Ascending aorta (tissue), 2 donors: ENCODE measurements around the gene ARID5B. TPM values are rescaled to one million over a fixed set of nuclear protein-coding genes. Genes with fewer than 3 reads are reported as not detected.

Experiments used
- DNase-seq, 2 donors: peaks; one replicate each; pipeline ENCODE4 v3.0.0-alpha.2; 2019; ENCODE audit warnings: low spot score in 2 of 2
- H3K27ac ChIP-seq, 2 donors: fragments of 200-600 bp; sonication (generic); one replicate each; pipeline ENCODE4 v1.5.1; 2016 to 2017; ENCODE audit warnings: mild to moderate bottlenecking in 1 of 2
- H3K27me3 ChIP-seq: fragments of 200-600 bp; sonication (generic); one replicate; pipeline ENCODE4 v1.5.1; 2017
- H3K36me3 ChIP-seq, 2 donors: fragments of 200-600 bp; sonication (generic); one replicate each; pipeline ENCODE4 v1.5.1; 2016
- H3K4me1 ChIP-seq, 2 donors: fragments of 200-600 bp; sonication (generic); one replicate each; pipeline ENCODE4 v1.5.1; 2016 to 2017; ENCODE audit warnings: mild to moderate bottlenecking in 1 of 2
- H3K4me3 ChIP-seq, 2 donors: fragments of 200-600 bp; sonication (generic); one replicate each; pipeline ENCODE4 v1.5.1; 2016 to 2017; ENCODE audit warnings: mild to moderate bottlenecking in 1 of 2
- H3K9me3 ChIP-seq, 2 donors: fragments of 200-600 bp; sonication (generic); one replicate each; pipeline ENCODE4 v1.5.1; 2016
- CTCF ChIP-seq, 3 experiments: fragments of 200-600 bp in 2 of 3; fragments of 450-650 bp in 1 of 3; sonication (generic) in 2 of 3; IDR thresholded peaks; one replicate each; pipeline ENCODE4 v1.5.1; 2016 to 2019; ENCODE audit warnings: antibody characterized with exemption in 3 of 3, mild to moderate bottlenecking in 1 of 3, moderate library complexity in 1 of 3
- intact Hi-C: fragments of 100-400 bp; cut with DNase I; formaldehyde crosslinking; loops from one replicate; pipeline ENCODE4 v1.15.1; 2023
- total RNA-seq: library from RNA; depleted of rRNA; stranded (reverse); fragments of >200 nt; gene quantifications from one replicate; pipeline ENCODE4 v1.1.0, GENCODE V29; 2016

Gene ARID5B
- total RNA-seq, 1 donor from 2014 or later: 92.5 TPM

- Histone ChIP-seq H3K4me1 (peaks cover 1 to 52% of the 10 kb centered on the region in 2 donors), H3K27ac (peak overlapping the region; percentile 75 to 77), H3K36me3 (peaks cover 0 to 4% of the 10 kb centered on the region in 2 donors), H3K4me3 (no peak overlapping the region), H3K27me3 (no peaks in the 10 kb centered on the region), H3K9me3 (no peaks in the 10 kb centered on the region)
- no peak for DNase-seq
- intact Hi-C loops: no loop called here
- no peak for TF ChIP-seq CTCF (IDR thresholded peaks at IDR 0.05)
Measured at GRCh38 chr10:62000726-62001125, 99.2 kb downstream of the ARID5B start.

GRCh38 chr10:62001898-62002297 lies 100.4 kb downstream of the ARID5B start:
- TF ChIP-seq CTCF (IDR thresholded peaks at IDR 0.05): no peak
- no peaks in the 10 kb centered on the region for H3K27me3 ChIP-seq
- no peaks in the 10 kb centered on the region for H3K9me3 ChIP-seq
- intact Hi-C loops: no loop called here
- H3K4me3 ChIP-seq: peak overlapping the region; percentile 7 to 20
- no peak for DNase-seq
- peaks cover 3 to 46% of the 10 kb centered on the region in 2 donors for H3K4me1 ChIP-seq
- peaks cover 0 to 4% of the 10 kb centered on the region in 2 donors for H3K36me3 ChIP-seq
- peak overlapping the region; percentile 75 to 77 for H3K27ac ChIP-seq

GRCh38 chr10:62002753-62003152 lies 101.3 kb downstream of the ARID5B start:
- DNase-seq: no peak
- intact Hi-C loops: no loop called here
- Histone ChIP-seq H3K9me3 (no peaks in the 10 kb centered on the region), H3K36me3 (peaks cover 0 to 4% of the 10 kb centered on the region in 2 donors), H3K27ac (peak overlapping the region; percentile 75 to 77), H3K4me1 (peaks cover 3 to 41% of the 10 kb centered on the region in 2 donors), H3K27me3 (no peaks in the 10 kb centered on the region), H3K4me3 (peak overlapping the region in 1 of 2 donors; percentile 7)
- no peak for TF ChIP-seq CTCF (IDR thresholded peaks at IDR 0.05)

GRCh38 chr10:62004042-62004441 lies 102.5 kb downstream of the ARID5B start:
- H3K36me3 ChIP-seq: peaks cover 0 to 4% of the 10 kb centered on the region in 2 donors
- H3K27ac ChIP-seq: peak overlapping the region; percentile 75 to 77
- peaks cover 4 to 48% of the 10 kb centered on the region in 2 donors for H3K4me1 ChIP-seq
- no peak for TF ChIP-seq CTCF (IDR thresholded peaks at IDR 0.05)
- no peak for DNase-seq
- no peaks in the 10 kb centered on the region for H3K27me3 ChIP-seq
- H3K9me3 ChIP-seq: no peaks in the 10 kb centered on the region
- intact Hi-C loops: no loop called here
- H3K4me3 ChIP-seq: peak overlapping the region in 1 of 2 donors; percentile 30

GRCh38 chr10:62005281-62005680 lies 103.8 kb downstream of the ARID5B start:
- H3K4me1 ChIP-seq: peaks cover 7 to 58% of the 10 kb centered on the region in 2 donors
- no peaks in the 10 kb centered on the region for H3K9me3 ChIP-seq
- intact Hi-C loops: loop anchor here (1.0 kb wide), 2 partner anchors 11 to 31 kb away; no protein-coding TSS in a partner anchor
- H3K36me3 ChIP-seq: peaks cover 0 to 4% of the 10 kb centered on the region in 2 donors
- H3K27me3 ChIP-seq: no peaks in the 10 kb centered on the region
- no peak overlapping the region for H3K4me3 ChIP-seq
- DNase-seq: no peak
- no peak for TF ChIP-seq CTCF (IDR thresholded peaks at IDR 0.05)
- peak overlapping the region; percentile 75 to 77 for H3K27ac ChIP-seq

- Histone ChIP-seq H3K27me3 (no peaks in the 10 kb centered on the region), H3K9me3 (no peaks in the 10 kb centered on the region), H3K27ac (peak overlapping the region; percentile 75 to 77), H3K4me1 (peaks cover 7 to 62% of the 10 kb centered on the region in 2 donors), H3K4me3 (no peak overlapping the region), H3K36me3 (peaks cover 0 to 4% of the 10 kb centered on the region in 2 donors)
- intact Hi-C loops: loop anchor here (1.0 kb wide), 2 partner anchors 11 to 31 kb away; no protein-coding TSS in a partner anchor
- TF ChIP-seq CTCF (IDR thresholded peaks at IDR 0.05): no peak
- DNase-seq: no peak
Measured at GRCh38 chr10:62005687-62006086, 104.2 kb downstream of the ARID5B start.
